Measurements from ENCODE around the gene ATP11A.

The ATP11A gene

GRCh38 chr13:112849500-112849899 is 159.7 kb downstream of the ATP11A start:
- DNase-seq (ENCODE audit: low read depth, low spot score) = no peak
- H3K4me3 ChIP-seq (ENCODE audit: low read depth, low read length) = no peak overlapping the region
- no peak for TF ChIP-seq CTCF (IDR thresholded peaks at IDR 0.05; ENCODE audit: insufficient read depth, low read length, missing control alignments)
- ChIA-PET CTCF (no interaction called here), POLR2A (no interaction called here)

DNA sequence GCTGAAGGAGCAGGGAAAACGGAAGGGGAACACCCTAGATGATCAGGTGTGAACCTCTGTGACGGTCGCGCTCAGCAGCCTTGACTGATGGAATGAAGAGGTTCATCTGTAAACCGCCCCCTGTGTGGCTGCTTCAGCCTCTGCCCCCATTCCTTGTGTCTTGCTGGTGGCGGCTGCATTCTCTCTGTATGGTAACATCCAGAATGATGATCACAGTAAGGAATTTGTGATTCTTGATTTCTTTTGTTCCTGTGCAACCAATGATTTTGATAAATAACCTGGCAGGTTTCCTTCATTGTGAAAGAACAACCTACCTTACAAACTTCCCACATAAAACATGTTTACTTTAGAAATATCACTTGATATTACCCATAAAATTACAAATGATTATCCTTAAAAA is 160.4 kb downstream of the ATP11A start:
- DNase-seq (ENCODE audit: low read depth, low spot score) = no peak
- POLR2A ChIA-PET = no interaction called here
- H3K4me3 ChIP-seq (ENCODE audit: low read depth, low read length) = no peak overlapping the region
- no peak for TF ChIP-seq CTCF (IDR thresholded peaks at IDR 0.05; ENCODE audit: insufficient read depth, low read length, missing control alignments)
- CTCF ChIA-PET = no interaction called here

- no peak for DNase-seq (ENCODE audit: low read depth, low spot score)
- CTCF ChIA-PET = no interaction called here
- no peak for TF ChIP-seq CTCF (IDR thresholded peaks at IDR 0.05; ENCODE audit: insufficient read depth, low read length, missing control alignments)
- no peak overlapping the region for H3K4me3 ChIP-seq (ENCODE audit: low read depth, low read length)
- POLR2A ChIA-PET = no interaction called here
Measured at GRCh38 chr13:112851107-112852038, 161.5 kb downstream of the ATP11A start.

DNA sequence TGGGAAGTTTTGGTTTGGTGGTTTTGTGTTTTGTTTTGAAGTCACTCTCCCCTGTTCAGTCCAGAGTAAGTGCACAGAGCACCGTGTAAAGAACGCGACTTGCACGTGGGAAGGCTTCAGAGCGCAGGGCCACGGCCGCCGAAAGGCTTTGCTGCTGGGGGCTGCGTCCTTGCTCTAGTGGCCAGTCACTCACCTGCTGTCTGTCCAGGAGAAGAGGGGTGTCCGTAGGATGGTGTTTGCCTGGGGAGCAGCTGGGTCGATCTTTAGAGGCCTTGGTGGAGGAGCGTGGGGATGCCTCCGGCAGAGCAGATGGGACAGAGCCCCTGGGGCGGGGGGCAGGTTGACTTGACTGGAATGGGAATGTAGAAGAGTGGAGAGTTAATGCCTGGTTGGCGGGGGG is 162.6 kb downstream of the ATP11A start:
- POLR2A ChIA-PET = no interaction called here
- CTCF ChIA-PET = no interaction called here
- TF ChIP-seq CTCF (IDR thresholded peaks at IDR 0.05; ENCODE audit: insufficient read depth, low read length, missing control alignments) = no peak

GRCh38 chr13:112852808-112853207 is 163.0 kb downstream of the ATP11A start:
- POLR2A ChIA-PET = no interaction called here
- TF ChIP-seq CTCF (IDR thresholded peaks at IDR 0.05; ENCODE audit: insufficient read depth, low read length, missing control alignments) = no peak
- no peak overlapping the region for H3K4me3 ChIP-seq (ENCODE audit: low read depth, low read length)
- DNase-seq (ENCODE audit: low read depth, low spot score) = no peak
- CTCF ChIA-PET = no interaction called here

More for the DNA sequence above, 162.6 kb downstream of the ATP11A start:
- DNase-seq (ENCODE audit: low read depth, low spot score) = no peak
- no peak overlapping the region for H3K4me3 ChIP-seq (ENCODE audit: low read depth, low read length)

- CTCF ChIA-PET = interaction anchor here (1.4 to 1.9 kb wide), 2 partner anchors 20 to 214 kb away, joined by 3 to 7 read pairs; no protein-coding TSS in a partner anchor
- H3K4me3 ChIP-seq (ENCODE audit: low read depth, low read length) = no peak overlapping the region
- no peak for DNase-seq (ENCODE audit: low read depth, low spot score)
- POLR2A ChIA-PET = no interaction called here
- no peak for TF ChIP-seq CTCF (IDR thresholded peaks at IDR 0.05; ENCODE audit: insufficient read depth, low read length, missing control alignments)
Measured at GRCh38 chr13:112854321-112854720, 164.5 kb downstream of the ATP11A start.

Measured in AG04449 (cell line).